GM18519 (cell line): ENCODE measurements around the gene OPN5.
"Not testable (repeated sequence)": the region's sequence is repeated elsewhere in the genome, so short reads cannot be mapped to it uniquely, and the experiment has no call there.

Experiments used
- ATAC-seq: cut with Tn5 transposase; IDR thresholded peaks from one replicate; pipeline ENCODE4 v1.9.1; 2021; ENCODE audit warnings: mild to moderate bottlenecking, moderate library complexity; ENCODE audit not compliant: unreplicated experiment, low FRiP score

Gene OPN5

DNA sequence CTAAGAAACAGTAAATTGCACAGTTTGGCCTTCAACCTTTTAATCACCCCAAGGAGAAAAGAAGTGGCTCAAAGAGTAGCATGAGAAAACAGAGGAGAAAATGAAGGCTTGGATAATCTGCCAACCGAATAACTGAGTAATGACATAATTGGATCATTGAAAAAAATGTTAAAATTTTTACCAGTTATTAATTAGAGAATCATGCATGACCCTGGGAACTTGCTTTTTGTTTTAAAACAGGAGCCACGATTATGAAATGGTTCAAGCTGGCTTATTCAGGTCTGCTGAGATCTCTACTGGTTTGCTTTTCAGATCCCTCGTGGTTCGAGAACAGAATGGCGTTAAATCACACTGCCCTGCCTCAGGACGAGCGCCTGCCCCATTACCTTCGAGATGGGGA is at the start of gene OPN5:
Gene OPN5, plus strand, starts transcription at position 301 of the 400 bp plus-strand sequence. Its CDS starts 35 bp downstream, at position 336.
- ATAC-seq, result no peak

- ATAC-seq, result peak; percentile 62
Observed at GRCh38 chr6:47733879-47734558, 47.8 kb upstream of the OPN5 start.

- no peak for ATAC-seq
Observed at GRCh38 chr6:47734831-47735481, 46.9 kb upstream of the OPN5 start.

DNA sequence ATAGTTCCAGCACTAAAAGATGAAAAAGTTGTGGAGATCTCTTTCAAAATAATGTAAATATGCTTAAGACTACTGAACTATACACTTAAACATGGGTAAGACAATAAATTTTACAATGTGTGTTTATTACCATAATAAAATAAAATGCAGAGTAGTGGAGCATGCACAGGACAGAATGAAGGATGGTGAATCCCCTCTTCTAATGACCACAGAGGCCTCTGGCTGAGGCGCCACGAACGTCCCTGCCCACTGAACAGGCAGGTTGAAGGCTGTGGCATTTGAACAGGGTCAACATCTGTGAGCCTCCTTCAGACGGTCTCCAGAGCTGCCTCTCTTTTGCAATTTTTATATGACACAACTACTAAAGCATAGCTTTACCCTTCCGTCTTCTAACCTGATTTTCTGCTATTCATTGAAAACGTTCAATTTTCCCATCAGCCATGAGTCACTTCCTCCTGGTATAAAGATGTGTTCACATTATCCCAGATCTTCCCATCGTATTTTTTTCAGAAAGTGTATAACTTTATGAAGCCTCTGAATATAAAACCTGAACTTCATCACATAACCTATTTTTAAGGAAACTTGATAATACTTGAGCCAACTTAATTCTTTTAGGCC is 45.6 kb upstream of the OPN5 start:
- no peak for ATAC-seq

DNA sequence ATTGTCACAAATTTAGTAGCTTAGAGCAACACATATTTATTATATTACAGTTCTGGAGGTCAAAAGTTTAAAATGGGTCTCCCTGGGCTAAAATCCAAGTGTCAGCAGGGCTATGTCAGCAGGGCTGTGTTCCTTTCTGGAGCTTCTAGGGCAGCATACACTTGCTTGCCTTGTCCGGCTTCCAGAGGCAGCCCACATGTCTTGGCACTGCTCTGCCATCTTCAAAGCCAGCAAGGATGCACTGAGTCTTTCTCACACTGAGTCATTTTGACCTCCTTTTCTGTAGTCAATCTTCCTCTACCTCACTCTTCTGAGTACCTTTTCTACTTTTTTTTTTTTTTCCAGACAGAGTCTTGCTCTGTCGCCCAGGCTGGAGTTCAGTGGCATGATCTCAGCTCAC is 44.4 kb upstream of the OPN5 start:
- no peak for ATAC-seq

- no peak for ATAC-seq
Observed at GRCh38 chr6:47740714-47741113, 41.1 kb upstream of the OPN5 start.

DNA sequence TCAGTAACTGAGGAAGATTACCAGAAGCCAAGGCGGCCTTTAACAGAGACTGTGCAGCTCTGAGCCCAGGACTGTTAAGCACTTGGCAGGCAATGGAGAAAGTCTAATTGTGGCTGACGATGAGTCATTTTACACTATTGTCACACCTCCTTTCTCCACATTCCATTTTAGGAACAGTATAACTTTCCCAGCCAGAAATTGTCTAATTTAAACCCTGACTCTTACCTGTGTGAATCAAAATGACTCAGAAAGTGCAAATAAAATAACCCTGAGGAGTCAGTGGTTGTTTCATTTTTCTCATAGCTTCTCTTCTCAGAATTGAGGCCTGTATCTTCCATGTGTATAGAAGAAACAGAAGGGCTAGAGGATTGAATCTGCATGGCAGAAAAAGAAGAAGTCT is 40.0 kb upstream of the OPN5 start:
- peak; percentile 65 for ATAC-seq

DNA sequence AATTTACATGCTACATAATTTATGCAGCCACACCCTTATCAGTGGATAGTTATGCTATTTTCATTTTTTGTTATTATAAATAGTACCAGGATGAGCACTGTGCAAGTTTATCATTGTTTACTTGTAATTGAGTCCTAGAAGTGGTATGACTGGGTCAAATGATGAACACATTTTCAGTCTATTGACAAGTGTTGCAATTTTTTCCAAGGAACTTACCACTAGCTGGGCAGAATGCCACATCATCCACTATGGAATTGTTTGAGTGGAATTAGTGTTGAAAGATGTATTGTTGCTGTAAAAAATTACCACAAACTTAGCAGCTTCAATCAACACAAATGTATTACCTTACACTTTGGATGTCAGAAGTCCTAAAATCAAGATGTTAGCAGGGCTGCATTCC is 38.1 kb upstream of the OPN5 start:
- no peak for ATAC-seq

DNA sequence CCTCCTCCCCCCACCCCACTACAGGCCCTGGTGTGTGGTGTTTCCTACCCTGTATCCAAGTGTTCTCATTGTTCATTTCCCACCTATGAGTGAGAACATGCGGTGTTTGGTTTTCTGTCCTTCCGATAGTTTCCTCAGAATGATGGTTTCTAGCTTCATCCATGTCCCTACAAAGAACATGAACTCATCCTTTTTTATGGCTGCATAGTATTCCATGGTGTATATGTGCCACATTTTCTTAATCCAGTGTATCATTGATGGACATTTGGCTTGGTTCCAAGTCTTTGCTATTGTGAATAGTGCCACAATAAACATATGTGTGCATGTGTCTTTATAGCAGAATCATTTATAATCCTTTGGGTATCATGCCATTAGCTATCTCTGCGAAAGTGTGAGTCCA is 36.6 kb upstream of the OPN5 start:
- ATAC-seq, result not testable (repeated sequence)

DNA sequence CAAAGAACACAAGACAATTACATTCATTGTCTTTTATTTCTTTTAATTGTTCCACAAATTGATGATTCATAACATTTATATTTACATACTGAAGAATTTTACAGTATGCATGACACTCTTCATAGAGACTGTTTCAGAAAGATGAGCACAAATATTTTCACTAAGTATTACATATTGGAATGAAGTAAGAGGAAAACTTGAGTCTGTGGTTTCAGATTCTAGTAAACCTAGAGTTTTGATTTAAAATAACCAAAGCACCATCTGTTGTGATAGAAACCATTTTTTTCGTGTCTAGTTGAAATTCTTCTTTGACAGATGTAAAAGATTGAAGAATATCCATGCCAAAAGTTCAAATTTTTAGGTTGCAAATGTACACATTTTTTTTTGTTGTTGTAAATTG is 32.1 kb upstream of the OPN5 start:
- no peak for ATAC-seq

DNA sequence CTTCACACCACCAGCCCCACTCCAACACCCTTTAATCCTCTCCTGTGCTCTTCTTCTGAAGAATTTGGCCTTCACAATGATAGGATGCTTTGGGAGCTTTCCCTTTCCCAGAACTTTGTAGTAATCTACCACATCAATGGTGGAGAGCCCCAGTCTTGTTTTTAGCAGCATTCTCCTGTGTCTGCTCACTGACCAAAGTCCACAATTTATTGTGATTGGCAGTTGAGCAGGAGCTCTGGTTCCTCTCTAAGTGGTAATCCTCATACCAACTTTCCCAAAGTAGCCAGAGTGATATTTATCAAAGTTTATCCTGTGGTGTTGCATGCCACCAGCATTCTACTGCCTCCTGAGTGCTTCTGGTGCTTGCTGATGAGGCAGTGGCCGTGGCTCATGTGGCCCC is 29.0 kb upstream of the OPN5 start:
- no peak for ATAC-seq

- no peak for ATAC-seq
Observed at GRCh38 chr6:47759364-47759763, 22.5 kb upstream of the OPN5 start.

GRCh38 chr6:47762502-47762901 is 19.3 kb upstream of the OPN5 start:
- ATAC-seq, result no peak

DNA sequence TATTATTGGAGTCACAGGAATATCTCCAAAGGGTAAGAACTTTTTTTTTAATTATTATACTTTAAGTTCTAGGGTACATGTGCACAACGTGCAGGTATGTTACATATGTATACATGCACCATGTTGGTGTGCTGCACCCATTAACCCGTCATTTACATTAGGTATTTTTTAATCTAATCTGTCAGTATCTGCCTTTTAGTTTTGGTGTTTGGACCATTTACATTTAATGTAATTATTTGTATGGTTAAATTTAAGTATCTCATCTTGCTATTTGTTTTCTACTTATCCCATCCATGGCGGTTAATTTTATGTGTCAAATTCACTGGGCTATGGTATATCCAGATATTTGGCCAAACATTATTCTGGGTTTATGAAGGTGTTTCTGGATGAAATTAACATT is 15.4 kb upstream of the OPN5 start:
- ATAC-seq, result no peak

DNA sequence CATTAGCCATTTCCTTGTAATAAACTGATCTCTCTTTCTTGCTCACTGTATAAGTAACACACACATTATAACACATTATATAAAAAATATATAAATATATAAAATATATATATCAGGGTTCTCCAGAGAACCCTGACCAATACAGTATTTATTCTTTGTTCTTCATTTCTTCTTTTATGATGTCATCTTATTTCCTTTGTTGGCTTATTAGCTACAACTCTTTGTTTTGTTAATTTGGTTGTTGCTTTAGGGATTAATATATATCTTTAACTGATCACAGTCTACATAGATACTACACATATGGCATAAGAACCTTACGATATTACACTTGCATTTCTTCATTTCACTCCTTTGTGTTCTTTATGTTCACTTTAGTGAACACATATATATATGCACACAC is 14.7 kb upstream of the OPN5 start:
- no peak for ATAC-seq

DNA sequence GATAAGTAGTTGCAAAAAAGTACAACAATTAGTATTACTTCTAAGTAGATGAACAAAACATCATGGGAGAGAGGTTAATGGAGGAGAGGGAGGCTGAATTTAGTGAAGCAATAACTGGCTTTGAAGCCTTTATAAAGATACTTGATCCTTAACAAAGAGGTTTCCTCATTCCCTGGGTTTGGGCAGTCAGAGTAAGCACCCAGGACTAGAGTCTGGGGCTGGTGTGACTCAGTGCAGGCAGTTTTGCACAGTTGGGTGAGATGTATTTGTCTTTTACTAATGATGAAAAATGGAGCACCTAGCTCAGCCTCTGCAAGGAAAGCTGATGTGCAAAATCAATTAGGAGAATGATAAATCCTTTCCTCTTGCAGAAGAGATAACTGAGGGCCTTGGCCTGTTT is 11.8 kb upstream of the OPN5 start:
- no peak for ATAC-seq

DNA sequence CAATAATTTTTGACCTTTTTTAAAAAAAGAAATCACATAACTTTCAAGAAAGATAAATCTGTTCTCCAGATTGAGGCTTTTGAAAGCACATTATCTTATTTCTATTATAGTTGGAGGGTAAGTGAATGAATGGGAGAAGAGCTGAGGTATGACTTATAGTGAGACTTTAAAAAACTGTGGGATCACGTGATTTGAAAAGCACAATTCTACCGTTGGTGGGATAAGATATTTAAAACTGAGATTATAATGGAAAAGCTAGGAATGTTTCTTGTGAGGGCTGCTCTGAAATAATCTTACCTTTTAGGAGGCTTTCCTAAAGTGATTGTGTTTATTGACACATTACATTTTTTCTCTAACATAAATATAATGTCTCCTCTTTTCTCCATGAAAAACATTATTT is 9.5 kb upstream of the OPN5 start:
- ATAC-seq, result no peak

- no peak for ATAC-seq
Observed at GRCh38 chr6:47773005-47773404, 8.8 kb upstream of the OPN5 start.

DNA sequence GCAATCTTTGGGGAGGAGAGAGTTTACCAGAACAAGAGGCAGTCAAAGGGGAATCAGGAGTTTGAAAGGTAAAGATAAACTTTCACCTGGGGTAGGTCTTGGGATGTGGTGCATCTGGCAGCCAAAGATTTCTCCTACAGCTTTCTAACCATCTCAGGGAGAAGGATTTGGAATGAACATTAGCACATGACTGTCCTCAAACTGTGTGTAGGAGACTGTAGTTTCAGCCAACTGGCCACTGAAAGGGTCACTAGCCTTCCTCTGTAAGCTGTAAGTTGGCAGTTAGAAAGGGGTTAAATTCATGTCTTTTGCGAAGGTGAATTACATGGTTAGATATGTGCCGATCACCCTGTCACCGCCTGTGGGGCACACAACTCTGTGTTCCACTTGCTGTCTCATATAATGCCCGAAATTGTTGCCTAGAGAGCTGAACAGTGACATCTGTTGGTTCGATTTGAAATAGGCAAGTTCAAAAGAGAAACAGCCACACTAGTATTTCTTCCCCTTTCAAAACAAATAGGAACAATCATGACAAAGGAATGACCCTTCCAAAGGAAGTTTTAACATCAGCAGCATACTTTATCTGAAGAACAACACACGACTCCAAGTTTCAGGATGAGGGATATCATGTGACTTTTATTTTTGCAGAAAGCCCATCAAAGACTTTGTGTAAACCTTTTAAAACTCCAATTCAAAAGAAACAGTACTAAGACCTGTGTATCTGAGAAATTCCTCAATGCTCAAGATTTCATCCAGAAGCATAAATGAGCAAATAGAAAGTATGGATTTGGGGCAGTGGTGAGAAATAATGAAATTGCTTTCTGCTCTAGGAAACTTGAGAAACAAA is 1.1 kb upstream of the OPN5 start:
- peak; percentile 86 for ATAC-seq

DNA sequence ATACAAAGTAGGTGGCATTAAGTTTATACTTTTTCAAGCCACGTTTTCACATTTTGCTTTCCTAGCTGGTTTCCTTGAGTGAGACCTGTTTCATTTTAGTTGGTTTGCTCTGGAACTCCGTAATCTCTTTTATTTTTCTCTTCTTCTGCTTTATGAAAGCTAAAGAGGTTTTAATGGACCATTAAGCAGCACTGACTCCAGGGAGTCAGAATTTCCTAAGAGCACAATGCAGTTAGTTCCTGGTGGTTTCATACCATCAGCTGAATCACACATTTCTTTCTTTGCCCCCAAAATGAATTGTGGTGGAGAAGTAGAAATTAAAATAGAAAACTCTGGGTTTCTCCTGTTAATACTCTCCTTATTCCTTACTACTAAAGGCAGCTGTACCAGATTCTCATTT is 3.4 kb downstream of the OPN5 start:
- ATAC-seq, result no peak
